HG03039 (cell line): ENCODE results near the gene IRGM.
A peak's percentile ranks its signal among the peaks of the same experiment; 100 is the strongest.
"Not testable (repeated sequence)": the region's sequence is repeated elsewhere in the genome, so short reads cannot be mapped to it uniquely, and the experiment has no call there.

ENCODE experiments used
- ATAC-seq: cut with Tn5 transposase; IDR thresholded peaks from one replicate; pipeline ENCODE4 v1.9.1; 2021; ENCODE audit warnings: mild to moderate bottlenecking, moderate library complexity; ENCODE audit not compliant: unreplicated experiment

Gene IRGM

GRCh38 chr5:150846308-150846653 lies at the start of gene IRGM:
Gene IRGM (plus strand): TSS chr5:150846521. CDS start chr5:150848124, 1,603 bp downstream.
- ATAC-seq = not testable (repeated sequence)

- ATAC-seq = no peak
Observed at GRCh38 chr5:150797384-150797783, 48.9 kb upstream of the IRGM start.

- peak; percentile 50 for ATAC-seq
Observed at GRCh38 chr5:150801117-150801927, 45.0 kb upstream of the IRGM start.

- ATAC-seq = no peak
Observed at GRCh38 chr5:150804388-150804787, 41.9 kb upstream of the IRGM start.

- ATAC-seq = no peak
Observed at GRCh38 chr5:150809363-150809762, 37.0 kb upstream of the IRGM start.

GRCh38 chr5:150815010-150815409 lies 31.3 kb upstream of the IRGM start:
- ATAC-seq = no peak

GRCh38 chr5:150816946-150817345 lies 29.4 kb upstream of the IRGM start:
- ATAC-seq = no peak

- no peak for ATAC-seq
Observed at GRCh38 chr5:150829744-150830143, 16.6 kb upstream of the IRGM start.

- not testable (repeated sequence) for ATAC-seq
Observed at GRCh38 chr5:150831821-150832220, 14.5 kb upstream of the IRGM start.

GRCh38 chr5:150836064-150836463 lies 10.3 kb upstream of the IRGM start:
- ATAC-seq = no peak

- ATAC-seq = no peak
Observed at GRCh38 chr5:150836703-150837102, 9.6 kb upstream of the IRGM start.

GRCh38 chr5:150845185-150845859 lies 999 bp upstream of the IRGM start:
- ATAC-seq = not testable (repeated sequence)

GRCh38 chr5:150846654-150847333 lies 473 bp downstream of the IRGM start:
- ATAC-seq = peak; percentile 80

GRCh38 chr5:150847334-150847695 lies 994 bp downstream of the IRGM start:
- no peak for ATAC-seq

- no peak for ATAC-seq
Observed at GRCh38 chr5:150848271-150848670, 1.9 kb downstream of the IRGM start.

- ATAC-seq = no peak
Observed at GRCh38 chr5:150851039-150851438, 4.7 kb downstream of the IRGM start.

GRCh38 chr5:150853561-150853960 lies 7.2 kb downstream of the IRGM start:
- no peak for ATAC-seq

GRCh38 chr5:150856700-150857099 lies 10.4 kb downstream of the IRGM start:
- ATAC-seq = not testable (repeated sequence)

- ATAC-seq = no peak
Observed at GRCh38 chr5:150860246-150860821, 14.0 kb downstream of the IRGM start.

- no peak for ATAC-seq
Observed at GRCh38 chr5:150862070-150862469, 15.7 kb downstream of the IRGM start.

- ATAC-seq = no peak
Observed at GRCh38 chr5:150879358-150879757, 33.0 kb downstream of the IRGM start.
